Smooth muscle cell (in vitro differentiated cells): ENCODE data around the gene SEC22C. TPM values are rescaled to one million over a fixed set of nuclear protein-coding genes. Genes with fewer than 3 reads are reported as not detected.

Experiments
- DNase-seq: peaks from one replicate; lab custom pipeline; 2025; ENCODE audit not compliant: unreplicated experiment; lab: John Stamatoyannopoulos, UW
- H2AFZ ChIP-seq: fragments of 200-600 bp; sonication (generic); 2 replicates; pipeline ENCODE4 v1.6.0; 2016; ENCODE audit warnings: antibody characterized with exemption, low read depth, mild to moderate bottlenecking
- H3F3A ChIP-seq: fragments of 200-600 bp; sonication (generic); 2 replicates; pipeline ENCODE4 v1.6.0; 2017; ENCODE audit warnings: antibody characterized with exemption, low read depth
- H3K27ac ChIP-seq: fragments of 200-600 bp; sonication (generic); 2 replicates; pipeline ENCODE4 v1.5.1; 2016; ENCODE audit warnings: low read depth, mild to moderate bottlenecking
- H3K27me3 ChIP-seq: fragments of 200-600 bp; sonication (generic); 2 replicates; pipeline ENCODE4 v1.6.1; 2016; ENCODE audit warnings: low read depth, mild to moderate bottlenecking
- H3K36me3 ChIP-seq: fragments of 200-600 bp; sonication (generic); 2 replicates; pipeline ENCODE4 v1.5.1; 2016; ENCODE audit warnings: low read depth
- H3K4me1 ChIP-seq: fragments of 200-600 bp; sonication (generic); 2 replicates; pipeline ENCODE4 v1.5.1; 2016; ENCODE audit warnings: low read depth
- H3K4me2 ChIP-seq: fragments of 200-600 bp; sonication (generic); 2 replicates; pipeline ENCODE4 v1.6.0; 2016; ENCODE audit warnings: mild to moderate bottlenecking
- H3K4me3 ChIP-seq: fragments of 200-600 bp; sonication (generic); 2 replicates; pipeline ENCODE4 v1.5.1; 2016; ENCODE audit warnings: mild to moderate bottlenecking
- H3K79me2 ChIP-seq: fragments of 200-600 bp; sonication (generic); 2 replicates; pipeline ENCODE4 v1.6.0; 2016; ENCODE audit warnings: low read depth, mild to moderate bottlenecking
- H3K9ac ChIP-seq: fragments of 200-600 bp; sonication (generic); 2 replicates; pipeline ENCODE4 v1.6.0; 2016; ENCODE audit warnings: low read depth
- H3K9me3 ChIP-seq: fragments of 200-600 bp; sonication (generic); replicated peaks from 2 replicates; pipeline ENCODE4 v1.5.1; 2016; ENCODE audit warnings: low read depth
- H4K20me1 ChIP-seq: fragments of 200-600 bp; sonication (generic); 2 replicates; pipeline ENCODE4 v1.6.0; 2016; ENCODE audit warnings: low read depth
- CTCF ChIP-seq: fragments of 200-600 bp; sonication (generic); IDR thresholded peaks from 2 replicates; pipeline ENCODE4 v1.5.1; 2017; ENCODE audit warnings: borderline replicate concordance, mild to moderate bottlenecking, antibody characterized with exemption; ENCODE audit not compliant: insufficient read depth, poor library complexity, severe bottlenecking
- WGBS: methylation state at CpG from one replicate; pipeline ENCODE4 v1.1.7; 2016; ENCODE audit warnings: low lambda C conversion rate; 5-methylcytosine and 5-hydroxymethylcytosine counted together
- polyA plus RNA-seq: library from polyadenylated mRNA; unstranded; fragments of >200 nt; fragmentation: Nextera tagmentation; extraction: Ambion mirVana; gene quantifications from 2 replicates; pipeline ENCODE4 v1.2.1, GENCODE V29; 2016
- total RNA-seq: library from RNA; depleted of rRNA; stranded (reverse); fragments of >200 nt; gene quantifications from 2 replicates; pipeline ENCODE4 v1.2.3, GENCODE V29; 2014

The SEC22C gene
- total RNA-seq (52.2 and 70.5 TPM in 2 replicates), polyA plus RNA-seq (39.8 and 45.7 TPM in 2 replicates)

- Histone ChIP-seq H3K79me2 (peaks cover 44% of the 10 kb centered on the region), H3K4me3 (peak within 1 kb of the TSS; percentile 78), H2AFZ (peak within 1 kb of the TSS; percentile 86), H3F3A (no peaks in the 10 kb centered on the region), H3K4me1 (peaks cover 9% of the 10 kb centered on the region), H3K27ac (peak within 1 kb of the TSS; percentile 80), H4K20me1 (no peaks in the 10 kb centered on the region), H3K27me3 (no peaks in the 10 kb centered on the region), H3K9me3 (no peaks in the 10 kb centered on the region), H3K9ac (peak within 1 kb of the TSS; percentile 86), H3K4me2 (peak within 1 kb of the TSS; percentile 96), H3K36me3 (no peaks in the 10 kb centered on the region)
- no peak for TF ChIP-seq CTCF
- DNase-seq: peak; percentile 83
- WGBS: under 1% methylated on average over 71 of the region's 77 CpGs
Observed at GRCh38 chr3:42581709-42582473, at the start of gene SEC22C. SEC22C (minus strand) TSS chr3:42581967; CDS start chr3:42569046, 12,921 bp downstream.

- H3K79me2 ChIP-seq: peaks cover 95% of the 10 kb centered on the region
- no peak overlapping the region for H2AFZ ChIP-seq
- H3K36me3 ChIP-seq: no peaks in the 10 kb centered on the region
- no peaks in the 10 kb centered on the region for H3K4me1 ChIP-seq
- no peak overlapping the region for H3K27ac ChIP-seq
- H3F3A ChIP-seq: no peaks in the 10 kb centered on the region
- no peak for DNase-seq
- no peak overlapping the region for H3K4me2 ChIP-seq
- 96% methylated on average over 2 of the region's 2 CpGs for WGBS
- H3K9ac ChIP-seq: no peak overlapping the region
- no peaks in the 10 kb centered on the region for H3K9me3 ChIP-seq
- H3K4me3 ChIP-seq: no peak overlapping the region
- H3K27me3 ChIP-seq: no peaks in the 10 kb centered on the region
- TF ChIP-seq CTCF: peak; percentile 39
- peaks cover 97% of the 10 kb centered on the region for H4K20me1 ChIP-seq
Observed at GRCh38 chr3:42613462-42613861, 31.7 kb upstream of the SEC22C start.

GRCh38 chr3:42612928-42613327, 31.2 kb upstream of the SEC22C start:
- no peak overlapping the region for H3K9ac ChIP-seq
- H4K20me1 ChIP-seq: peaks cover 98% of the 10 kb centered on the region
- TF ChIP-seq CTCF: no peak
- no peak for DNase-seq
- peaks cover 100% of the 10 kb centered on the region for H3K79me2 ChIP-seq
- no peaks in the 10 kb centered on the region for H3F3A ChIP-seq
- H3K27ac ChIP-seq: peak overlapping the region; percentile 2
- H3K4me3 ChIP-seq: no peak overlapping the region
- no peaks in the 10 kb centered on the region for H3K36me3 ChIP-seq
- no peaks in the 10 kb centered on the region for H3K27me3 ChIP-seq
- no peaks in the 10 kb centered on the region for H3K4me1 ChIP-seq
- H2AFZ ChIP-seq: no peak overlapping the region
- H3K9me3 ChIP-seq: no peaks in the 10 kb centered on the region
- H3K4me2 ChIP-seq: no peak overlapping the region
- 94% methylated on average over 3 of the region's 3 CpGs for WGBS

- peaks cover 97% of the 10 kb centered on the region for H4K20me1 ChIP-seq
- TF ChIP-seq CTCF: no peak
- H3K36me3 ChIP-seq: no peaks in the 10 kb centered on the region
- WGBS: 100% methylated on average over 1 of the region's 1 CpG
- H3K4me1 ChIP-seq: no peaks in the 10 kb centered on the region
- H3K27ac ChIP-seq: peak overlapping the region; percentile 2
- DNase-seq: no peak
- no peak overlapping the region for H3K4me3 ChIP-seq
- H3K79me2 ChIP-seq: peaks cover 99% of the 10 kb centered on the region
- no peak overlapping the region for H2AFZ ChIP-seq
- H3K9ac ChIP-seq: no peak overlapping the region
- H3F3A ChIP-seq: no peaks in the 10 kb centered on the region
- H3K27me3 ChIP-seq: no peaks in the 10 kb centered on the region
- no peaks in the 10 kb centered on the region for H3K9me3 ChIP-seq
- no peak overlapping the region for H3K4me2 ChIP-seq
Observed at GRCh38 chr3:42612217-42612616, 30.4 kb upstream of the SEC22C start.
